SH-SY5Y (cell line): ENCODE measurements around the gene CPLX1.

ENCODE experiments used
- GATA2 ChIP-seq: IDR thresholded peaks from 2 replicates; pipeline ENCODE4 v1.6.1; 2011; ENCODE audit warnings: mild to moderate bottlenecking, low read depth, low read length
- GATA3 ChIP-seq: IDR thresholded peaks from 2 replicates; pipeline ENCODE4 v1.6.1; 2011; ENCODE audit warnings: low read depth, mild to moderate bottlenecking, low read length, moderate library complexity

GRCh38 chr4:761739-762138 lies 64.2 kb downstream of the CPLX1 start:
- TF ChIP-seq GATA2 (no peak), GATA3 (no peak)
